Lung (tissue), 16 donors: ENCODE results near the gene GPD1L. TPM values are rescaled to one million over a fixed set of nuclear protein-coding genes. Genes with fewer than 3 reads are reported as not detected.
A peak's percentile ranks its signal among the peaks of the same experiment; 100 is the strongest.
"Not testable (repeated sequence)": the region's sequence is repeated elsewhere in the genome, so short reads cannot be mapped to it uniquely, and the experiment has no call there.

ENCODE experiments used
- ATAC-seq: fragments of 200-7000 bp; cut with Tn5 transposase; one replicate; pipeline ENCODE4 v1.9.1; 2020; ENCODE audit warnings: moderate number of reproducible peaks; ENCODE audit not compliant: insufficient read depth, low FRiP score
- DNase-seq, 3 donors: peaks; one replicate each; pipeline ENCODE4 v3.0.0-alpha.2; 2013 to 2017
- H3K27ac ChIP-seq, 2 donors: one replicate each; pipeline ENCODE4 v1.5.1; 2013; ENCODE audit warnings: mild to moderate bottlenecking in 2 of 2, moderate library complexity in 2 of 2, control low read depth in 1 of 2, inconsistent platforms in 1 of 2, low read depth in 1 of 2, low read length in 1 of 2
- H3K27me3 ChIP-seq, 3 donors: one replicate each; pipeline ENCODE4 v1.5.1; 2013; ENCODE audit warnings: low read length in 2 of 3; ENCODE audit not compliant: control insufficient read depth in 3 of 3, insufficient read depth in 3 of 3
- H3K36me3 ChIP-seq, 4 donors: one replicate each; pipeline ENCODE4 v1.5.1; 2013; ENCODE audit warnings: low read length in 4 of 4, mild to moderate bottlenecking in 1 of 4, moderate library complexity in 1 of 4; ENCODE audit not compliant: control insufficient read depth in 4 of 4, insufficient read depth in 4 of 4
- H3K4me1 ChIP-seq, 5 donors: one replicate each; pipeline ENCODE4 v1.5.1; 2013; ENCODE audit warnings: low read length in 5 of 5, mild to moderate bottlenecking in 2 of 5, moderate library complexity in 1 of 5; ENCODE audit not compliant: control insufficient read depth in 5 of 5, insufficient read depth in 5 of 5
- H3K4me3 ChIP-seq: one replicate; pipeline ENCODE4 v1.5.1; 2013; ENCODE audit warnings: mild to moderate bottlenecking, control low read depth, moderate library complexity
- H3K9ac ChIP-seq, 2 donors: one replicate each; pipeline ENCODE4 v1.5.1; 2013; ENCODE audit warnings: low read length in 2 of 2, control low read depth in 1 of 2; ENCODE audit not compliant: insufficient read depth in 1 of 2
- H3K9me3 ChIP-seq, 4 donors: one replicate each; pipeline ENCODE4 v1.5.1; 2013; ENCODE audit warnings: low read length in 3 of 4, mild to moderate bottlenecking in 1 of 4, moderate library complexity in 1 of 4; ENCODE audit not compliant: control insufficient read depth in 4 of 4, insufficient read depth in 3 of 4
- WGBS, 2 donors: extraction: QIAGEN DNeasy Blood & Tissue Kit; methylation state at CpG; one replicate each; pipeline ENCODE4 v1.1.7; 2013; 5-methylcytosine and 5-hydroxymethylcytosine counted together
- long read RNA-seq, 5 donors: transcript quantifications; one replicate each; lab custom pipeline, GENCODE V29; 2026
- polyA plus RNA-seq, 2 donors: library from polyadenylated mRNA; stranded (reverse); fragments of 200-250 nt; gene quantifications; one replicate each; pipeline ENCODE4 v1.2.1, GENCODE V29; 2013
- total RNA-seq, 2 donors: library from RNA; depleted of rRNA in 1 of 2; stranded (reverse); fragments of >200 nt in 1 of 2; gene quantifications; one replicate each; pipeline ENCODE4 v1.2.1, GENCODE V29; 2014 to 2021
- TF ChIP-seq, protein P1 (sequence below): IDR thresholded peaks from 2 replicates; pipeline ENCODE4 v1.5.1; 2012; ENCODE audit warnings: mild to moderate bottlenecking; ENCODE audit errors: control extremely low read depth, extremely low read depth
- donor health status: control.
- donor health status: control.
- donor health status: Bipolar disorder and iron deficiency.
- donor health status: healthy.
- donor health status: DM: yes; HTN: yes; CAD: no.

The GPD1L gene
- total RNA-seq (10 to 100 TPM; 46.7 to 58.8 TPM), polyA plus RNA-seq (10 to 100 TPM; 20.5 to 27.4 TPM)
- long read RNA-seq, donor 1, full-length matches to known transcripts, result 17 of 17 reads
- long read RNA-seq, donor 1, partial matches to known transcripts, result 0 of 17 reads
- long read RNA-seq, donor 1, other reads (novel, unspliced or antisense), result 0 of 17 reads
- long read RNA-seq, donor 2, full-length matches to known transcripts, result 1 of 1 reads
- long read RNA-seq, donor 2, partial matches to known transcripts, result 0 of 1 reads
- long read RNA-seq, donor 2, other reads (novel, unspliced or antisense), result 0 of 1 reads
- long read RNA-seq, donor 3, full-length matches to known transcripts, result 3 of 3 reads
- long read RNA-seq, donor 3, partial matches to known transcripts, result 0 of 3 reads
- long read RNA-seq, donor 3, other reads (novel, unspliced or antisense), result 0 of 3 reads
- long read RNA-seq, donor 4, full-length matches to known transcripts, result 5 of 5 reads
- long read RNA-seq, donor 4, partial matches to known transcripts, result 0 of 5 reads
- long read RNA-seq, donor 4, other reads (novel, unspliced or antisense), result 0 of 5 reads
- long read RNA-seq, donor 5, full-length matches to known transcripts, result 9 of 9 reads
- long read RNA-seq, donor 5, partial matches to known transcripts, result 0 of 9 reads
- long read RNA-seq, donor 5, other reads (novel, unspliced or antisense), result 0 of 9 reads

GRCh38 chr3:32106132-32106928 lies at the start of gene GPD1L:
Gene GPD1L (plus strand): TSS chr3:32106620. CDS start chr3:32106712, 92 bp downstream.
- TF ChIP-seq, protein P1, sequence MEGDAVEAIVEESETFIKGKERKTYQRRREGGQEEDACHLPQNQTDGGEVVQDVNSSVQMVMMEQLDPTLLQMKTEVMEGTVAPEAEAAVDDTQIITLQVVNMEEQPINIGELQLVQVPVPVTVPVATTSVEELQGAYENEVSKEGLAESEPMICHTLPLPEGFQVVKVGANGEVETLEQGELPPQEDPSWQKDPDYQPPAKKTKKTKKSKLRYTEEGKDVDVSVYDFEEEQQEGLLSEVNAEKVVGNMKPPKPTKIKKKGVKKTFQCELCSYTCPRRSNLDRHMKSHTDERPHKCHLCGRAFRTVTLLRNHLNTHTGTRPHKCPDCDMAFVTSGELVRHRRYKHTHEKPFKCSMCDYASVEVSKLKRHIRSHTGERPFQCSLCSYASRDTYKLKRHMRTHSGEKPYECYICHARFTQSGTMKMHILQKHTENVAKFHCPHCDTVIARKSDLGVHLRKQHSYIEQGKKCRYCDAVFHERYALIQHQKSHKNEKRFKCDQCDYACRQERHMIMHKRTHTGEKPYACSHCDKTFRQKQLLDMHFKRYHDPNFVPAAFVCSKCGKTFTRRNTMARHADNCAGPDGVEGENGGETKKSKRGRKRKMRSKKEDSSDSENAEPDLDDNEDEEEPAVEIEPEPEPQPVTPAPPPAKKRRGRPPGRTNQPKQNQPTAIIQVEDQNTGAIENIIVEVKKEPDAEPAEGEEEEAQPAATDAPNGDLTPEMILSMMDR, result no peak
- no peaks in the 10 kb centered on the region for H3K27me3 ChIP-seq
- H3K4me1 ChIP-seq, result peaks cover 11 to 31% (median 13%) of the 10 kb centered on the region in 5 donors
- 5 to 6% methylated on average over 68 to 78 of the region's 78 CpGs for WGBS, 2 donors
- peak within 1 kb of the TSS; percentile 77 for H3K4me3 ChIP-seq
- ATAC-seq (peak; percentile 98), DNase-seq (peak; percentile 95 to 98 (median 96))
- peaks cover 0 to 7% (median 3%) of the 10 kb centered on the region in 4 donors for H3K9me3 ChIP-seq
- H3K9ac ChIP-seq, result no peak within 1 kb of the TSS
- H3K27ac ChIP-seq, result peak within 1 kb of the TSS; percentile 92 to 93
- no peaks in the 10 kb centered on the region for H3K36me3 ChIP-seq

DNA sequence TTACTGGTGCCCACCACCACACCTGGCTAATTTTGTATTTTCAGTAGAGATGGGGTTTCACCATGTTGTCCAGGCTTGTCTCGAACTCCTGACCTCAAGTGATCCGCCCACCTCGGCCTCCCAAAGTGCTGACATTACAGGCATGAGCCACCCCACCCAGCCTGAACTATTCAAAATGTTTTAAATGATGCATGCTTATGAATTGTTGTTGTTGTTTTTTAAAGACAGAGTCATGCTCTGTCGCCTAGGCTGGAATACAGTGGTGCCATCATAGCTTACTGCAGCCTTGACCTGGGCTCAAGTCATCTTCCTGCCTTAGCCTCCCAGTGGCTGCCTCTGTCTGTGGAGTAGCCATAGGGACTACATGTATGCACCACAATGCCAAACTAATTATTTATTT lies 48.0 kb upstream of the GPD1L start:
- not testable (repeated sequence) for DNase-seq, H3K4me1 ChIP-seq, H3K4me3 ChIP-seq, H3K36me3 ChIP-seq, H3K27ac ChIP-seq, H3K27me3 ChIP-seq, H3K9ac ChIP-seq, ATAC-seq, H3K9me3 ChIP-seq
- WGBS, 2 donors, result 81 to 97% methylated on average over 4 of the region's 4 CpGs

- TF ChIP-seq, protein P1, result no peak
- WGBS, 2 donors, result 87% methylated on average over 4 of the region's 4 CpGs
- Histone ChIP-seq H3K9ac (no peak overlapping the region), H3K4me1 (peaks cover 0 to 7% (median 0%) of the 10 kb centered on the region in 5 donors), H3K9me3 (no peaks in the 10 kb centered on the region), H3K27me3 (no peaks in the 10 kb centered on the region), H3K36me3 (no peaks in the 10 kb centered on the region), H3K27ac (no peak overlapping the region), H3K4me3 (no peak overlapping the region)
- DNase-seq, result no peak
- no peak for ATAC-seq
Observed at GRCh38 chr3:32062950-32063582, 43.4 kb upstream of the GPD1L start.
